Omental fat pad (tissue), 4 donors: ENCODE measurements around the gene RRP9. TPM values are rescaled to one million over a fixed set of nuclear protein-coding genes. Genes with fewer than 3 reads are reported as not detected.

Source experiments
- ATAC-seq: fragments of 150-250 bp; one replicate; pipeline ENCODE4 v1.9.1; 2016; ENCODE audit warnings: mild to moderate bottlenecking, moderate library complexity; ENCODE audit not compliant: low FRiP score
- DNase-seq: peaks from one replicate; pipeline ENCODE4 v3.0.0-alpha.2; 2019; ENCODE audit warnings: low spot score
- CTCF ChIP-seq, 3 donors: fragments of 450-650 bp; IDR thresholded peaks; one replicate each; pipeline ENCODE4 v1.5.1; 2016 to 2017; ENCODE audit warnings: antibody characterized with exemption in 3 of 3, mild to moderate bottlenecking in 3 of 3, moderate library complexity in 2 of 3
- total RNA-seq, 4 donors: library from RNA; depleted of rRNA; stranded (reverse); fragments of >200 nt; gene quantifications; one replicate each; pipeline ENCODE4 v1.1.0, GENCODE V29; 2016

The RRP9 gene
- total RNA-seq, 4 donors from 2014 or later: 19.2 to 55.8 (median 21.3) TPM

GRCh38 chr3:51977446-51978142 lies 35.9 kb upstream of the RRP9 start:
- ATAC-seq (no peak), DNase-seq (no peak)
- TF ChIP-seq CTCF (IDR thresholded peaks at IDR 0.05): no peak

- peak; percentile 72 for DNase-seq
Observed at GRCh38 chr3:51975852-51976549, 34.3 kb upstream of the RRP9 start.

GRCh38 chr3:51974963-51975851 lies 33.5 kb upstream of the RRP9 start, which contains the start of gene ABHD14A:
TSS of gene ABHD14A (plus strand) at chr3:51975064. CDS start at chr3:51975136, 72 bp downstream.
- no peak for TF ChIP-seq CTCF (IDR thresholded peaks at IDR 0.05)
- ATAC-seq: peak; percentile 76
- DNase-seq: no peak

More at GRCh38 chr3:51975852-51976549, 34.3 kb upstream of the RRP9 start:
- ATAC-seq: no peak
- no peak for TF ChIP-seq CTCF (IDR thresholded peaks at IDR 0.05)

- DNase-seq (no peak), ATAC-seq (peak; percentile 17)
- TF ChIP-seq CTCF (IDR thresholded peaks at IDR 0.05): no peak
Observed at GRCh38 chr3:51974277-51974962, 32.7 kb upstream of the RRP9 start.

GRCh38 chr3:51971350-51971749 lies 29.6 kb upstream of the RRP9 start:
- TF ChIP-seq CTCF (IDR thresholded peaks at IDR 0.05): no peak
- DNase-seq (no peak), ATAC-seq (no peak)

- ATAC-seq (no peak), DNase-seq (no peak)
- TF ChIP-seq CTCF (IDR thresholded peaks at IDR 0.05): no peak
Observed at GRCh38 chr3:51970606-51971300, 29.0 kb upstream of the RRP9 start.
